GM15510 (cell line): Measurements from ENCODE around the gene ERI3.

Source experiments
- POLR2A ChIP-seq: IDR thresholded peaks from 3 replicates; pipeline ENCODE4 v1.6.1; 2011; ENCODE audit warnings: borderline replicate concordance; ENCODE audit not compliant: insufficient read length; ENCODE audit errors: extremely low read depth

The ERI3 gene

GRCh38 chr1:44290250-44291094, 64.6 kb downstream of the ERI3 start:
- TF ChIP-seq POLR2A = no peak

- no peak for TF ChIP-seq POLR2A
These were observed 65.5 kb downstream of the ERI3 start for GRCh38 chr1:44289530-44289929.

- TF ChIP-seq POLR2A = no peak
These were observed 66.2 kb downstream of the ERI3 start for GRCh38 chr1:44288883-44289282.

- no peak for TF ChIP-seq POLR2A
These were observed 70.9 kb downstream of the ERI3 start for GRCh38 chr1:44284184-44284583.

GRCh38 chr1:44283524-44284173, 71.4 kb downstream of the ERI3 start:
- no peak for TF ChIP-seq POLR2A

GRCh38 chr1:44282704-44283426, 72.2 kb downstream of the ERI3 start:
- no peak for TF ChIP-seq POLR2A

- TF ChIP-seq POLR2A = no peak
These were observed 72.9 kb downstream of the ERI3 start for GRCh38 chr1:44281962-44282703.

GRCh38 chr1:44276901-44277300, 78.2 kb downstream of the ERI3 start:
- TF ChIP-seq POLR2A = no peak

GRCh38 chr1:44275991-44276405, 79.1 kb downstream of the ERI3 start:
- TF ChIP-seq POLR2A = no peak

- TF ChIP-seq POLR2A = no peak
These were observed 79.6 kb downstream of the ERI3 start for GRCh38 chr1:44275296-44275962.

GRCh38 chr1:44273560-44274350, 81.3 kb downstream of the ERI3 start:
- no peak for TF ChIP-seq POLR2A

- TF ChIP-seq POLR2A = no peak
These were observed 82.1 kb downstream of the ERI3 start for GRCh38 chr1:44272992-44273391.

GRCh38 chr1:44271646-44272045, 83.4 kb downstream of the ERI3 start:
- no peak for TF ChIP-seq POLR2A
